MCF 10A (cell line): ENCODE results near the gene GXYLT2. TPM values are rescaled to one million over a fixed set of nuclear protein-coding genes. Genes with fewer than 3 reads are reported as not detected.

Source experiments
- BruUV-seq: library from RNA; stranded (reverse); fragments of 400-500 nt; replicated peaks from 2 replicates; lab custom pipeline; 2021; lab: Mats Ljungman, UMichigan
- CTCF ChIA-PET: fragments of 300-600 bp; sonication (Branson Sonifier 250); formaldehyde crosslinking; extraction: SDS; loops from one replicate; lab custom pipeline; 2021; ENCODE audit warnings: antibody characterized with exemption, inconsistent platforms; lab: Yijun Ruan, JAX
- POLR2A ChIA-PET: fragments of 300-600, 350-650 bp; sonication (Branson Sonifier 250); formaldehyde crosslinking; extraction: SDS; loops from one replicate; lab custom pipeline; 2020; ENCODE audit warnings: antibody characterized with exemption, inconsistent platforms; lab: Yijun Ruan, JAX
- DNase-seq: peaks from one replicate; pipeline ENCODE4 v3.0.0-alpha.2; 2018; ENCODE audit not compliant: unreplicated experiment
- H3K27ac Mint-ChIP-seq: one replicate; pipeline ENCODE4 v1.8.0; 2022; ENCODE audit warnings: mild to moderate bottlenecking, low read depth, mixed read lengths; ENCODE audit not compliant: unreplicated experiment
- H3K27me3 Mint-ChIP-seq: one replicate; pipeline ENCODE4 v1.8.0; 2022; ENCODE audit warnings: mixed read lengths; ENCODE audit not compliant: insufficient read depth, unreplicated experiment
- H3K36me3 Mint-ChIP-seq: one replicate; pipeline ENCODE4 v1.8.0; 2022; ENCODE audit warnings: mild to moderate bottlenecking, moderate library complexity, mixed read lengths; ENCODE audit not compliant: insufficient read depth, unreplicated experiment
- H3K4me1 Mint-ChIP-seq: one replicate; pipeline ENCODE4 v1.8.0; 2022; ENCODE audit warnings: mixed read lengths; ENCODE audit not compliant: insufficient read depth, unreplicated experiment
- H3K4me3 Mint-ChIP-seq: one replicate; pipeline ENCODE4 v1.8.0; 2022; ENCODE audit warnings: mild to moderate bottlenecking, moderate library complexity, mixed read lengths; ENCODE audit not compliant: unreplicated experiment
- H3K9me3 Mint-ChIP-seq: one replicate; pipeline ENCODE4 v1.8.0; 2022; ENCODE audit warnings: mixed read lengths; ENCODE audit not compliant: unreplicated experiment
- CTCF ChIP-seq: fragments of 200-600 bp; IDR thresholded peaks from one replicate; pipeline ENCODE4 v1.8.0; 2022; ENCODE audit warnings: antibody characterized with exemption, mild to moderate bottlenecking; ENCODE audit not compliant: unreplicated experiment
- intact Hi-C: fragments of 100-400 bp; cut with micrococcal nuclease; formaldehyde crosslinking; loops from 2 replicates; pipeline ENCODE4 v1.14.1; 2022
- total RNA-seq: library from RNA; stranded (reverse); gene quantifications from 2 replicates; pipeline ENCODE4 v1.2.3, GENCODE V29; 2022

The GXYLT2 gene
- total RNA-seq, 1 experiment from 2014 or later = 3.9 TPM

DNA sequence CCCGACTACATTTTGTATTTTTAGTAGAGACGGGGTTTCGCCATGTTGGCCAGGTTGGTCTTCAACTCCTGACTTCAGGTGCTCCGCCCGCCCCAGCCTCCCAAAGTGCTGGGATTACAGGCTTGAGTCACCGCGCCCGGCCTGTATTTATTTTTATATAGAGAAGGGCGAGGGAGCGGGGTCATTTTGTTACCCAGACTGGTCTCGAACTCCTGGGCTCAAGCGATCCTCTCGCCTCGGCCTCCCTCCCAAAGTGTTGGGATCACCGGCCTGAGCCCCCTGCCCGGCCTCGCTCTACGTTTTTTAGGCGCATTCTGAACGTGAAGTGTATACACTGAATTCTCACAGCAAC is 108.3 kb downstream of the GXYLT2 start:
- CTCF ChIA-PET = interaction anchor here (0.6 to 1.4 kb wide), 3 partner anchors 9 to 57 kb away, joined by 3 read pairs; no protein-coding TSS in a partner anchor
- H3K27me3 Mint-ChIP-seq = no peaks in the 10 kb centered on the region

GRCh38 chr3:72996473-72997333 is 108.9 kb downstream of the GXYLT2 start, which contains the start of gene PPP4R2:
Gene PPP4R2 (plus strand): TSS chr3:72996811. CDS start chr3:72997038, 227 bp downstream.
- TSS peak; percentile 72 for BruUV-seq
- Mint-ChIP-seq H3K9me3 (no peaks in the 10 kb centered on the region), H3K4me1 (peaks cover 18% of the 10 kb centered on the region), H3K36me3 (peaks cover 31% of the 10 kb centered on the region), H3K4me3 (peak within 1 kb of the TSS; percentile 86), H3K27ac (peak within 1 kb of the TSS; percentile 29), H3K27me3 (no peaks in the 10 kb centered on the region)
- TF ChIP-seq CTCF = no peak
- POLR2A ChIA-PET = interaction anchor here (0.7 to 2.2 kb wide), 17 partner anchors 9 to 1306 kb away, joined by 3 to 16 read pairs (median 4); partner anchors contain the start of gene SHQ1
- peak; percentile 87 for DNase-seq
- CTCF ChIA-PET = interaction anchor here (0.6 to 1.4 kb wide), 5 partner anchors 10 to 644 kb away, joined by 3 read pairs; no protein-coding TSS in a partner anchor
- intact Hi-C loops = loop anchor here (1.0 to 5.0 kb wide), 5 partner anchors 32 to 146 kb away; partner anchors contain the start of gene GXYLT2

More for the DNA sequence above, 108.3 kb downstream of the GXYLT2 start:
- no peak for DNase-seq
- no peaks in the 10 kb centered on the region for H3K9me3 Mint-ChIP-seq
- intact Hi-C loops = loop anchor here (2.0 to 5.0 kb wide), 3 partner anchors 33 to 145 kb away; partner anchors contain the start of gene GXYLT2
- TF ChIP-seq CTCF = no peak
- peak overlapping the region; percentile 86 for H3K4me3 Mint-ChIP-seq
- peaks cover 16% of the 10 kb centered on the region for H3K4me1 Mint-ChIP-seq
- no TSS peak for BruUV-seq
- POLR2A ChIA-PET = interaction anchor here (0.8 to 2.2 kb wide), 7 partner anchors 9 to 105 kb away, joined by 3 to 16 read pairs (median 4); no protein-coding TSS in a partner anchor
- H3K27ac Mint-ChIP-seq = peak overlapping the region; percentile 29
- H3K36me3 Mint-ChIP-seq = peaks cover 25% of the 10 kb centered on the region

GRCh38 chr3:72997421-72997961 is 109.6 kb downstream of the GXYLT2 start:
- peak; percentile 49 for TF ChIP-seq CTCF
- POLR2A ChIA-PET = interaction anchor here (0.7 to 2.2 kb wide), 20 partner anchors 10 to 1307 kb away, joined by 3 to 16 read pairs (median 4); partner anchors contain the start of genes GXYLT2 and SHQ1
- peaks cover 22% of the 10 kb centered on the region for H3K4me1 Mint-ChIP-seq
- CTCF ChIA-PET = interaction anchor here (0.6 to 1.4 kb wide), 7 partner anchors 10 to 645 kb away, joined by 3 to 6 read pairs (median 3); no protein-coding TSS in a partner anchor
- no peaks in the 10 kb centered on the region for H3K27me3 Mint-ChIP-seq
- H3K9me3 Mint-ChIP-seq = no peaks in the 10 kb centered on the region
- peak overlapping the region; percentile 29 for H3K27ac Mint-ChIP-seq
- peak; percentile 70 for DNase-seq
- intact Hi-C loops = loop anchor here (1.0 to 5.0 kb wide), 5 partner anchors 31 to 147 kb away; partner anchors contain the start of gene GXYLT2
- peak overlapping the region; percentile 86 for H3K4me3 Mint-ChIP-seq
- peaks cover 39% of the 10 kb centered on the region for H3K36me3 Mint-ChIP-seq
- TSS peak; percentile 38 for BruUV-seq
